Left lung (tissue), 10 donors: Measurements from ENCODE around the gene SPACA7. TPM values are rescaled to one million over a fixed set of nuclear protein-coding genes. Genes with fewer than 3 reads are reported as not detected.
A peak's percentile ranks its signal among the peaks of the same experiment; 100 is the strongest.

ENCODE experiments used
- ATAC-seq: fragments of 200-7000 bp; cut with Tn5 transposase; one replicate; pipeline ENCODE4 v1.9.1; 2020; ENCODE audit warnings: moderate library complexity
- DNase-seq, 4 donors: peaks; one replicate each; pipeline ENCODE4 v3.0.0-alpha.2; 2013 to 2020
- H3K27ac ChIP-seq, 2 donors: fragments of 200-600 bp; sonication (generic) in 1 of 2; one replicate each; pipeline versions ENCODE4 v1.5.0 to v1.8.0; 2020 to 2021
- H3K27me3 ChIP-seq, 2 donors: fragments of 200-600 bp; sonication (generic) in 1 of 2; one replicate each; pipeline versions ENCODE4 v1.5.0 to v1.8.0; 2020 to 2021
- H3K36me3 ChIP-seq, 2 donors: fragments of 200-600 bp; sonication (generic) in 1 of 2; one replicate each; pipeline versions ENCODE4 v1.5.0 to v1.8.0; 2020 to 2021
- H3K4me1 ChIP-seq, 2 donors: fragments of 200-600 bp; one replicate each; pipeline ENCODE4 v1.8.0; 2021
- H3K4me3 ChIP-seq, 2 donors: fragments of 200-600 bp; sonication (generic) in 1 of 2; one replicate each; pipeline versions ENCODE4 v1.5.0 to v1.8.0; 2020 to 2021; ENCODE audit warnings: mild to moderate bottlenecking in 1 of 2
- H3K9me3 ChIP-seq, 2 donors: fragments of 200-600 bp; sonication (generic) in 1 of 2; one replicate each; pipeline versions ENCODE4 v1.5.0 to v1.8.0; 2020 to 2021
- intact Hi-C, 2 donors: fragments of 100-400 bp; cut with DNase I; formaldehyde crosslinking; loops; one replicate each; pipeline versions ENCODE4 v1.11.2 to v1.14.2; 2022
- polyA plus RNA-seq, 6 donors: library from polyadenylated mRNA; unstranded; fragments of 120-200 nt; gene quantifications; one replicate each; pipeline ENCODE4 v1.2.1, GENCODE V29; 2013; ENCODE audit not compliant: insufficient read length in 6 of 6
- total RNA-seq, 2 donors: library from RNA; stranded (reverse); fragmentation: NEBNext Ultra II Directional; extraction: Animal tissue kit (Norgen Biotek cat#: 25700); gene quantifications; one replicate each; pipeline ENCODE4 v1.2.1, GENCODE V29; 2021
- TF ChIP-seq, protein P1 (sequence below), 2 donors: fragments of 200-600 bp; sonication (generic) in 1 of 2; IDR thresholded peaks; one replicate each; pipeline versions ENCODE4 v1.5.0 to v1.8.0; 2021; ENCODE audit warnings: antibody characterized with exemption in 2 of 2
- donor health status: DM: no; HTN: yes; CAD: no.
- donor health status: DM: no; HTN: no; CAD: no.

SPACA7 gene
- total and polyA plus RNA-seq, 8 donors, result 0.31 TPM; not detected in 7

DNA sequence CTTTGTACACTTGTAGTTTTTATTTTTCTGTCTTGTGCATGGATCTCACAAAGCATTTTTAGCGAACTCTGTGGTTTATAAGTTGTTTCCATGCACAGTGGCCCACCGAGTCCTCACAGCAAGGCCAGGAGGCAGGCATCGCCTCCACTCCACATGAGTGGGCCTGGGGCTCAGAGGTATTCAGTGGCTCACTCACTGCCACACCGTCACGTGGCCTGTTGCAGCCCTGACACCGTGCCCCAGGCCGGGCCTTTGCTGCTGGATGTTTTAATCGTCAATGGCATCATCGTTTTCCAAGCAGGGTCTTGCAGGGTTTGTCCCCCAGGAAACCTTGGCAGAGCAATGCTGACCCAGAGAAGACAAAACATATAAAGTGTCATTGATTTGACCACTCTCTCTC is 59.8 kb downstream of the SPACA7 start:
- peaks cover 0 to 35% of the 10 kb centered on the region in 2 donors for H3K27me3 ChIP-seq
- no peaks in the 10 kb centered on the region for H3K4me1 ChIP-seq
- ATAC-seq (no peak), DNase-seq (peak in 1 of 4 donors; percentile 57)
- intact Hi-C loops, result no loop called here
- H3K4me3 ChIP-seq, result no peak overlapping the region
- no peaks in the 10 kb centered on the region for H3K36me3 ChIP-seq
- peaks cover 0 to 13% of the 10 kb centered on the region in 2 donors for H3K9me3 ChIP-seq
- no peak overlapping the region for H3K27ac ChIP-seq
- TF ChIP-seq, protein P1, sequence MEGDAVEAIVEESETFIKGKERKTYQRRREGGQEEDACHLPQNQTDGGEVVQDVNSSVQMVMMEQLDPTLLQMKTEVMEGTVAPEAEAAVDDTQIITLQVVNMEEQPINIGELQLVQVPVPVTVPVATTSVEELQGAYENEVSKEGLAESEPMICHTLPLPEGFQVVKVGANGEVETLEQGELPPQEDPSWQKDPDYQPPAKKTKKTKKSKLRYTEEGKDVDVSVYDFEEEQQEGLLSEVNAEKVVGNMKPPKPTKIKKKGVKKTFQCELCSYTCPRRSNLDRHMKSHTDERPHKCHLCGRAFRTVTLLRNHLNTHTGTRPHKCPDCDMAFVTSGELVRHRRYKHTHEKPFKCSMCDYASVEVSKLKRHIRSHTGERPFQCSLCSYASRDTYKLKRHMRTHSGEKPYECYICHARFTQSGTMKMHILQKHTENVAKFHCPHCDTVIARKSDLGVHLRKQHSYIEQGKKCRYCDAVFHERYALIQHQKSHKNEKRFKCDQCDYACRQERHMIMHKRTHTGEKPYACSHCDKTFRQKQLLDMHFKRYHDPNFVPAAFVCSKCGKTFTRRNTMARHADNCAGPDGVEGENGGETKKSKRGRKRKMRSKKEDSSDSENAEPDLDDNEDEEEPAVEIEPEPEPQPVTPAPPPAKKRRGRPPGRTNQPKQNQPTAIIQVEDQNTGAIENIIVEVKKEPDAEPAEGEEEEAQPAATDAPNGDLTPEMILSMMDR (IDR thresholded peaks at IDR 0.05), result no peak

DNA sequence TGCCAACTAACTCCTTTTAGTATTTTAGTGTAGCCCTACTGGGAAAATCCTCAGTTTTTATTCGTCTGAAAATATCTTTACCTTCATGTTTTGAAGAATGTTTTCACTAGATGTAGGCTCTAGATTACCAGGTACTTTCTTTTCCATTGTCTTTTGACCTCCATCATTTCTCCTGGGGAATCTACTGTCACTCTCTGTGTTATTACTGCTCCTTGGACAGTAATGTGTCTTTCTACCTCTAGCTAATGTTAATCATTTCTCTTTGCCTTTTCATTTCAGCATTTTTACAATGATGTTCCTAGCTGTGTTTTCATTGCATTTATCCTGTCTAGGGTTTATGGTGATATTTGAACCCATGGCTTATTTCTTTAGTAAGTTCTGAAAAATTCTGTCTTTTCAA is 61.9 kb downstream of the SPACA7 start:
- Histone ChIP-seq H3K4me1 (no peaks in the 10 kb centered on the region), H3K27ac (no peak overlapping the region), H3K4me3 (no peak overlapping the region), H3K9me3 (peaks cover 0 to 13% of the 10 kb centered on the region in 2 donors), H3K27me3 (peaks cover 7 to 42% of the 10 kb centered on the region in 2 donors), H3K36me3 (no peaks in the 10 kb centered on the region)
- intact Hi-C loops, result no loop called here
- TF ChIP-seq, protein P1 (IDR thresholded peaks at IDR 0.05), result no peak
- DNase-seq (no peak), ATAC-seq (no peak)

DNA sequence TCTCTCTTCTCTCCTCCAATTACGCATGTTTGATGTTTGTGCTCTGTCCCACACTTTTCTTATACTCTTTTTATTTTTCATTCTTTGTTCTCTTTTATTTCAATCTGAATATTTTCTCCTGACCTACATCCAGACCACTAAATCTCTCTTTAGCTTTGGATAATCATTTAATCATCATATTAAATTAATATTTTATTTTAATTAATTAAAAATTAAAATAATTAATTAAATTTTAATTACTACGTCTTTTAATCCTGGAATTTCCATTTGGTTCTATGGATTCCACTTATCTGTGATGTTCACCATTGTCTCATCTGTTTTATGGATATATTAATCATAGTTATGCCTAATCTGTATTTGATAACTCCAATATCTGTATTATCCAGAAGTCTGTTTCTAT is 62.4 kb downstream of the SPACA7 start:
- Histone ChIP-seq H3K36me3 (no peaks in the 10 kb centered on the region), H3K4me1 (no peaks in the 10 kb centered on the region), H3K27ac (no peak overlapping the region), H3K4me3 (no peak overlapping the region), H3K9me3 (peaks cover 0 to 13% of the 10 kb centered on the region in 2 donors), H3K27me3 (peaks cover 11 to 46% of the 10 kb centered on the region in 2 donors)
- TF ChIP-seq, protein P1 (IDR thresholded peaks at IDR 0.05), result no peak
- DNase-seq (no peak), ATAC-seq (no peak)
- intact Hi-C loops, result no loop called here

DNA sequence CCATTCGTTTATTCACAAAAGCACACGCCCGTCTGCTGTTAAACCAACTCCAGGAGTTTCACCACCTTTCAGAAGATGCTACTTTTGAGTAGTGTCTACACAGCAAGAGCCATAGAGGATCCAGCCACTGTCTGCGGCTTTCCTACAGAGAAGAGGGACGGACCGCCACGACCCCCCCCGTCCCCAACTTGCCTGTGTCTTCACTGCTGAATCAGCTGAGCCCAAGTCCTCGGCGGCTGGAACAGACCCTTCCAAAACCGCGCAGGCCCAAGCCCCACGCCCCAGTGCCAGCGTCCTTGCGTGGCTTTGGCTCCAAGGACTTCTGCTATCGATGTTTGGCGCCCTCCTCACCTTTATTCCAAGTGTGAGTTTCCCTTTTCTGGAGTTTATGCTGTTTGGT is 65.1 kb downstream of the SPACA7 start:
- TF ChIP-seq, protein P1 (IDR thresholded peaks at IDR 0.05), result no peak
- Histone ChIP-seq H3K9me3 (peaks cover 0 to 13% of the 10 kb centered on the region in 2 donors), H3K4me1 (no peaks in the 10 kb centered on the region), H3K27me3 (peaks cover 14 to 71% of the 10 kb centered on the region in 2 donors), H3K27ac (no peak overlapping the region), H3K4me3 (no peak overlapping the region), H3K36me3 (no peaks in the 10 kb centered on the region)
- DNase-seq, result peak in 1 of 4 donors; percentile 65
- intact Hi-C loops, result loop anchor here in 1 of 2 donors (10.0 kb wide), 1 partner anchor 966 kb away; no protein-coding TSS in a partner anchor
- ATAC-seq, result no peak

DNA sequence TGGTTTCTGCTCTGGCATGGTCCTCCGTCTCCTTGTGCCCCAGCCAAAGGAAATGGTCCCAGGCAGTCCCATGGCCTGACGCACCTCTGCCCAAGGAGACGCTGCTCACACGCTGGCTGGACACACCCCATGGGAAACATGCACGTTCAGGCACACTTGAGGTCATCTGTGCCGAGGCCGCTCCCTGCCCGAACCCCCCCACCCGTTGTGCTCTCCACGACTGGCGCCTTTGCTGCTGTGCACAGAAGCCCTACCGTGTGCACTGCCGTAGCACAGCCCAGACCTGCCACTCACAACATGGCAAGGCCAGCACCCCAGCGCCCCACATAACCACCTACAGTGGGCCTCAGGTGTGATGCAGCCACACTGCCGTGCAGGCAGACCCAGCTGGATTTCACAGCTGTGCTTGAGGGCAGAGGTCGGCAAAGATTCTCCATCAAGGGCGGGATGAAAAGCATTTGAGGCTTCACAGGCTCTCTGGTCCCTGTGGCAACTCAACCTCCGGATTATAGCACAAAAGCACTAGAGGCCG is 65.7 kb downstream of the SPACA7 start:
- TF ChIP-seq, protein P1 (IDR thresholded peaks at IDR 0.05), result no peak
- no peaks in the 10 kb centered on the region for H3K4me1 ChIP-seq
- no peak overlapping the region for H3K4me3 ChIP-seq
- peaks cover 0 to 13% of the 10 kb centered on the region in 2 donors for H3K9me3 ChIP-seq
- no peak for ATAC-seq
- no peaks in the 10 kb centered on the region for H3K36me3 ChIP-seq
- H3K27me3 ChIP-seq, result peaks cover 14 to 71% of the 10 kb centered on the region in 2 donors
- intact Hi-C loops, result loop anchor here in 1 of 2 donors (10.0 kb wide), 1 partner anchor 967 kb away; no protein-coding TSS in a partner anchor
- H3K27ac ChIP-seq, result no peak overlapping the region
- peak in 1 of 4 donors; percentile 47 for DNase-seq
